ENCODE results near the gene WDR54. TPM values are rescaled to one million over a fixed set of nuclear protein-coding genes. Genes with fewer than 3 reads are reported as not detected.

WDR54 gene
- total and polyA plus RNA-seq, 2 donors (not counting 3 experiments of a cell fraction or from before 2014, with no cell fraction given), result 21.7 to 46.3 TPM

DNA sequence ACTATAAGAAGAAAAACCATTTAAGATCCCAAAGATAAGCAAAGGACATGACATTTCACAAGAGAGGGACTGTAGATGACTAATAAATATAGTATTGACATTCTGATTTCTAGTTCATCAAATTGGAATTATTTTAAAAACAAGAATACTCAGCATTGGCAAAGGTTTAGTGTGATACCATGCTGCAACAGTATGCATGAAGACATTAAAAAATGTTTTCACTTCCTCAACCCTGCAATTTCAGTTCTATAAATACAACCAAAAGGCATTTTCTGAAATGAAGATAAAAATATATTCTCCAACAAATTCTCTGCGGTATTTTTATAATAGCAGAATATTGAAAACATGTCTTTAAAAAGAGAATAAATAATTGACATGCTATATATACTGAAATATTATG is 2.2 kb upstream of the WDR54 start:
- ChIA-PET CTCF (interaction anchor here (0.7 to 1.7 kb wide), 2 partner anchors 28 to 35 kb away, joined by 3 to 5 read pairs; no protein-coding TSS in a partner anchor), POLR2A (no interaction called here)
- H3K27me3 ChIP-seq (ENCODE audit: control insufficient read depth in 2 of 2, insufficient read depth in 2 of 2, low read length in 2 of 2), result peaks cover 26 to 28% of the 10 kb centered on the region in 2 experiments
- DNase-seq (ENCODE audit: low read depth, low spot score) (no peak), FAIRE-seq (no peak)
- H3K36me3 ChIP-seq (ENCODE audit: control insufficient read depth in 2 of 2, extremely low read depth in 1 of 2, insufficient read depth in 2 of 2, low read length in 2 of 2), result no peaks in the 10 kb centered on the region
- H3K9me1 ChIP-seq (replicated peaks; ENCODE audit: control insufficient read depth, extremely low read depth, insufficient read depth, low read length), result no peaks in the 10 kb centered on the region
- no peaks in the 10 kb centered on the region for H3K79me2 ChIP-seq (ENCODE audit: control insufficient read depth, insufficient read depth, low read length)
- no peak overlapping the region for H3K4me2 ChIP-seq (ENCODE audit: insufficient read depth, low read length)
- no peak overlapping the region for H2AFZ ChIP-seq (ENCODE audit: low read depth, low read length)
- dilution Hi-C loops (cut with MboI; ENCODE audit: extremely low pct_ligation_motif_present, low sequenced_read_pairs) (no loop called here), intact Hi-C loops (cut with micrococcal nuclease) (no loop called here)
- H3K4me3 ChIP-seq (replicated peaks in 1 of 3; ENCODE audit: insufficient read depth in 1 of 3, low read depth in 1 of 3, low read length in 3 of 3), result no peak overlapping the region
- no peak overlapping the region for H3K27ac ChIP-seq (ENCODE audit: insufficient read depth, low read depth, low read length)
- no peak for TF ChIP-seq JUN (IDR thresholded peaks at IDR 0.05; ENCODE audit: borderline replicate concordance, insufficient read depth, insufficient read length, low read depth)
- no peak for TF ChIP-seq FOS (IDR thresholded peaks at IDR 0.05; ENCODE audit: borderline replicate concordance, insufficient read depth, low read length)
- TF ChIP-seq, protein P1, sequence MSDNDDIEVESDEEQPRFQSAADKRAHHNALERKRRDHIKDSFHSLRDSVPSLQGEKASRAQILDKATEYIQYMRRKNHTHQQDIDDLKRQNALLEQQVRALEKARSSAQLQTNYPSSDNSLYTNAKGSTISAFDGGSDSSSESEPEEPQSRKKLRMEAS (IDR thresholded peaks at IDR 0.05; ENCODE audit: insufficient read depth, insufficient read length), result no peak
- TF ChIP-seq MYC (IDR thresholded peaks at IDR 0.05; ENCODE audit: low read depth, low read length), result no peak
- no peak for TF ChIP-seq POLR2A (IDR thresholded peaks at IDR 0.05; ENCODE audit: low read depth, low read length)
- no peak for TF ChIP-seq POLR2AphosphoS5 (IDR thresholded peaks at IDR 0.05; ENCODE audit: insufficient read depth, low read depth, low read length)
- no peak for TF ChIP-seq EZH2 (IDR thresholded peaks at IDR 0.05; ENCODE audit: borderline replicate concordance, low read depth, low read length, severe bottlenecking)
- TF ChIP-seq GATA2 (IDR thresholded peaks at IDR 0.05; ENCODE audit: insufficient read depth, insufficient read length, low read depth, low read length), result no peak
- TF ChIP-seq, protein P2, sequence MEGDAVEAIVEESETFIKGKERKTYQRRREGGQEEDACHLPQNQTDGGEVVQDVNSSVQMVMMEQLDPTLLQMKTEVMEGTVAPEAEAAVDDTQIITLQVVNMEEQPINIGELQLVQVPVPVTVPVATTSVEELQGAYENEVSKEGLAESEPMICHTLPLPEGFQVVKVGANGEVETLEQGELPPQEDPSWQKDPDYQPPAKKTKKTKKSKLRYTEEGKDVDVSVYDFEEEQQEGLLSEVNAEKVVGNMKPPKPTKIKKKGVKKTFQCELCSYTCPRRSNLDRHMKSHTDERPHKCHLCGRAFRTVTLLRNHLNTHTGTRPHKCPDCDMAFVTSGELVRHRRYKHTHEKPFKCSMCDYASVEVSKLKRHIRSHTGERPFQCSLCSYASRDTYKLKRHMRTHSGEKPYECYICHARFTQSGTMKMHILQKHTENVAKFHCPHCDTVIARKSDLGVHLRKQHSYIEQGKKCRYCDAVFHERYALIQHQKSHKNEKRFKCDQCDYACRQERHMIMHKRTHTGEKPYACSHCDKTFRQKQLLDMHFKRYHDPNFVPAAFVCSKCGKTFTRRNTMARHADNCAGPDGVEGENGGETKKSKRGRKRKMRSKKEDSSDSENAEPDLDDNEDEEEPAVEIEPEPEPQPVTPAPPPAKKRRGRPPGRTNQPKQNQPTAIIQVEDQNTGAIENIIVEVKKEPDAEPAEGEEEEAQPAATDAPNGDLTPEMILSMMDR (IDR thresholded peaks at IDR 0.05; ENCODE audit: extremely low read depth in 1 of 2, insufficient read depth in 1 of 2, low read depth in 1 of 2, low read length in 2 of 2), result no peak
- BruUV-seq (replicated peaks), result no TSS peak
- H3K4me1 ChIP-seq (ENCODE audit: control insufficient read depth, extremely low read depth, insufficient read depth, low read length), result peaks cover 15% of the 10 kb centered on the region
- H4K20me1 ChIP-seq (replicated peaks; ENCODE audit: control insufficient read depth, extremely low read depth, insufficient read depth, low read length), result no peaks in the 10 kb centered on the region
- H3K9me3 ChIP-seq (replicated peaks; ENCODE audit: control insufficient read depth, insufficient read depth, low read length), result no peaks in the 10 kb centered on the region
- no peak overlapping the region for H3K9ac ChIP-seq (replicated peaks; ENCODE audit: extremely low read depth, insufficient read depth, low read length)
